GM19397 (cell line): Measurements from ENCODE around the gene CIC.

Source experiments
- ATAC-seq: cut with Tn5 transposase; IDR thresholded peaks from one replicate; pipeline ENCODE4 v1.9.1; 2021; ENCODE audit warnings: mild to moderate bottlenecking, moderate library complexity; ENCODE audit not compliant: unreplicated experiment

The CIC gene

DNA sequence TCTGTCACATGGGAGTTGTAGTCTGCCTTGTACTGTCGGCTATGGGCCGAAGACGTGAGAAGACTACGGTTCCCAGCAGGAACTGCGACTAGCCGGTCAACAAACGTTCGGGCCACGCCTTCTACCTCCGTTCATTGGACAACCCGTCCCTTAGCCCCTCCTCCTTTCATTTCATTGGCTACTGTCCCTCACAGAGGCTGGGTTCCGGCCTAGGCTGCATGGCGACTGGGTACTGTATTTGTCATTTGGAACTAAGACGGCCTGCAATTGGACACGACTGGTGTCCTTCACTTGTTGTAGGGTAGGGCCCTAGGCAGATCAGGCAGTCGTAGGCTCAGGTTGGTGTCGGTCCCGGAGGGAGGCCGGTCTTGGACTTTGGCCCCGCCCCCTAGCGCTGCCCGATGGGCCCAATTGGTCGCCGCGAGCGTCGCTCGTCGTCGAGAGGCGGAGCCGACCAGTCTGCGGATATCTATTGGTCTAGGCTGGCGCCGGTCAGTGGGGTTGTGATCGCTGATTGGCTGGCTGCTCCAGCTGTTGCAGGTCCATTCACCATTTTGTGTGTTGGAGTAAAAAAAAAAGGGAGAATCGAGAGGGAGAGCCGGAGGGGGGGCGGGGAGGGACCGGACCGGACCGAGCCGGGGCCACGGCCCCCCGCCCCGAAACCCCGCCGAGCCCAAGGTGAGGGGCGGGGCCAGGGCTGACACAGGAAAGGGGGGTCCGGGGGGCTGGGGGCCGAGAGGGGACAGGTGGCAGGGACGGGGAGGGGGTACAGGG, at the start of gene CIC:
Gene CIC (plus strand): TSS at position 549 of the 774 bp plus-strand sequence. CDS start 2,532 bp downstream, outside the sequence.
- ATAC-seq, result peak; percentile 77

DNA sequence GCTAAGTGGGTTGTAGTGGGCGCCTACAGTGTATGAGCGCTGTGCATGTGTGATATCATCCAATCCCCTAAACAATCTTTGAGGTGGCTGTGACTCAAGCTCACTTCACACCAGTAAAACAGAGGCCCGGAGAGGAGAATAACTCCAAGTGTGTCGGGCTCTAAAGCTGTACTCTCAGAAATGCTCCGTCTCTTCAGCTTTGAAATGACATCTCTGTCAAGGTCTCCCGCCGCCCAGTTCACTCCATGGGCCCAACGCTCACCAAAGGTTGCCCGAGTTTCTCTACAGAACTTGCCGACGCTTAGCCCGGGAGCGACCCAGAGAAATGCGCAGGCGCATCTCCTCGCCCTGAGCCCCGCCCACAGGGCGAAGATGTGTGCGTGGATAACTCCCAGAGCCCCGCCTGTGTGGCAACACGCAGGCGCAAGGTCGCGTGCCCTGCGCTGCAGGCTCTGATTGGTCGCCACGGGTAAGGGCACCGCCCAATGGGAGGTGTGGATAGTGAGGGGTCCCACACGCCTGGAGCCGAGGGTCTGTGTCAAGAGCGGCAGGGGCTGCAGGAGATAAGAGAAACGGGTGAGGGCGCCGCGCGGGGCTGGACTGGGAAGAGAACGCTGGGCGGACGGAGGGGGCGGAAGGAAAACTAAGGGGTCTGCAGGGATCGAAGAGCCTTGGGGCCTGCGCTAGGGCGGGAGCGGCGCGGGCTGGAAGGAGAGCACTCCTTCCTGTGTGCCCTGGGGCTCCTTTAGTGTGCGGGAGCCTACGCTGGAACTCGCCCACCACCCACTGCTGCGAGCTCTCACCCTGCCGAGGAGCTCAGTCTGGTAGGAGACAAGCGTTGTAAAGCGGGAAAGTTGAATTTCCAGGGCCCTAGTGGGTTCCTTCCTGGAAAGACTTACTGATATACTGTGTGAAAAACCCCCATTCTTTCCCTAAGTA, 49.0 kb upstream of the CIC start, which contains the start of gene ZNF526:
Gene ZNF526 (plus strand): TSS at position 501 of the 939 bp plus-strand sequence. CDS start 4,092 bp downstream, outside the sequence.
- ATAC-seq, result peak; percentile 69

DNA sequence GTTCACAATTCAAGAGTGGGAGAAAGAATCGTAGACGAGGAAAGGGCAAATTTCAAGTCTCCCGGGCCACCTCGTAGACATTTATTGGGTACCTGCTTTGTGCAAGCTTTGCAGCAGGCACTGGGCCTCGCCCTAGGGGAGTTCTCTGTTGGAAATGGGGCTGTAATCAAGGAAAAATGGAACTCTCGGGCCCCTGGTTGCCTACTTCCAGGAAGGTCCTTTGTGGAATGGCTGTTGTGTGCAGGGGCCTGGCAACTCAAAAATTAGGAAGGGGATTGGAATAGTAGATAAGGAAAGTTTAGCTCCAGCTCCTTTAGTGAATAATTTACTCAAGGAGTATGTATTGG, 48.3 kb upstream of the CIC start:
- no peak for ATAC-seq

DNA sequence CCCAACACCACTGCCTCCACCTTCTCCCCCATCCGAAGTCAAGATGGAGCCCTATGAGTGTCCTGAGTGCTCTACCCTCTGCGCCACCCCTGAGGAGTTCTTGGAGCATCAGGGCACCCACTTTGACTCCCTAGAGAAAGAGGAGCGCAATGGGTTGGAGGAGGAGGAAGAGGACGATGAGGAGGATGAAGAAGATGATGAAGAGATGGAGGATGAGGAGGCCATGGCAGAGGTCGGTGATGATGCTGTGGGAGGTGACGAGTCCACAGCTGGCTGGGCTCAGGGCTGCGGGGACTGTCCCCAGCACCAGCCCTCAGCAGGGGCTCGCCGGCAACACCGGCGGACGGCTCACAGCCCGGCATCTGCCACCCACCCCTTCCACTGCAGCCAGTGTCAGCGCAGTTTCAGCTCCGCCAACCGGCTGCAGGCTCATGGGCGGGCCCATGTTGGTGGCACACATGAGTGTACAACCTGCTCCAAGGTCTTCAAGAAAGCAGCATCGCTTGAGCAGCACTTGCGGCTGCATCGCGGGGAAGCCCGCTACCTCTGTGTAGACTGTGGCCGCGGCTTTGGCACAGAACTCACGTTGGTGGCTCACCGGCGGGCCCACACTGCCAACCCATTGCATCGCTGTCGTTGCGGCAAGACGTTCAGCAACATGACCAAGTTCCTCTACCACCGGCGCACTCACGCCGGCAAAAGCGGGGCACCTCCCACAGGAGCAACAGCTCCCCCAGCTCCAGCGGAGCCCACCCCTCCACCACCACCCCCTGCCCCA, 43.9 kb upstream of the CIC start:
- no peak for ATAC-seq

DNA sequence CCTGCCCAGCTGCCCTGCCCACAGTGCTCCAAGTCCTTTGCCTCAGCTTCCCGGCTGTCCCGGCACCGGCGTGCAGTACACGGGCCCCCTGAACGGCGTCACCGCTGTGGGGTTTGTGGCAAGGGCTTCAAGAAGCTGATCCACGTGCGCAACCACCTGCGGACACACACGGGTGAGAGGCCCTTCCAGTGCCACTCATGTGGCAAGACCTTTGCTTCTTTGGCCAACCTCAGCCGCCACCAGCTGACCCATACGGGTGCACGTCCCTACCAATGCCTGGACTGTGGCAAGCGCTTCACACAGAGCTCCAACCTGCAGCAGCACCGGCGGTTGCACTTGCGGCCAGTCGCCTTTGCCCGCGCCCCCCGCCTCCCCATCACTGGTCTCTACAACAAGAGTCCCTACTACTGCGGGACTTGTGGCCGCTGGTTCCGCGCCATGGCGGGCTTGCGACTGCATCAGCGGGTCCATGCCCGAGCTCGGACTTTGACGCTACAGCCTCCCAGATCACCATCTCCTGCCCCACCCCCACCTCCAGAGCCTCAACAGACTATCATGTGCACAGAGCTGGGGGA, 43.2 kb upstream of the CIC start:
- no peak for ATAC-seq

DNA sequence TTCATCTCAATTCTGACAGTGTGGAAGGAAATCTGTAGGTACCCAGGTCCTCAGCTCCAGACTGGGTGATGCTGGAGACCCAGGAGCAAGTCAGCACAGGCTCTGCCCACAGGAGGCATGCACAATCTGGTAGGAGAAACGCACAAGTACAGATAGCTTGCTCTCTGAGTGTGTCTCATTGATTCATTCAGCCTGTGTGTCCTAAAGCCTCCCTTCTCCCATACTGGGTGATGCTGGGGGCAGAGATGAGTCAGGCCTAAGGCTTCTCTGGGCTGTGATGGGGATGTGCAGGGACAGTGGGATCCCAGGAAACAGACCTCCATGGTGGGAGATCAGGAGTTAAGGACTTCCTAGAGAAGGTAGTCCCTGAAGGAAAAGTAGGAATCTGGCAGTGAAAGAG, 42.2 kb upstream of the CIC start:
- no peak for ATAC-seq

DNA sequence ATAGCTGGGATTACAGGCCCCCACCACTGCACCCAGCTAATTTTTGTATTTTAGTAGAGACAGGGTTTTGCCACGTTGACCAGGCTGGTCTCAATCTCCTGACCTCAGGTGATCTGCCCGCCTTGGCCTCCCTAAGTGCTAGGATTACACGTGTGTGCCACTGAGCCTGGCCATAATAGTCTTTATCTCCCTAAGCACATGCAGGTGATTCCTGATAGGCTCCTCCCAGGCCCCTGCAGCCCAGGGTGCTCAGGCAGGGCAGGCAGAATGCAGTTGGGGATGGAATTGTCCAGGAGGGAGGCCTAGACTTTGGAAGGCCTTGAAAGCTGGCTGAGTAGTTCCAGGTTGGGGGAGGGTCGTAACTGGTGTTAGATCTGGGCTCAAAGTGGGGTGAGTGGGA, 40.4 kb upstream of the CIC start:
- ATAC-seq, result no peak

DNA sequence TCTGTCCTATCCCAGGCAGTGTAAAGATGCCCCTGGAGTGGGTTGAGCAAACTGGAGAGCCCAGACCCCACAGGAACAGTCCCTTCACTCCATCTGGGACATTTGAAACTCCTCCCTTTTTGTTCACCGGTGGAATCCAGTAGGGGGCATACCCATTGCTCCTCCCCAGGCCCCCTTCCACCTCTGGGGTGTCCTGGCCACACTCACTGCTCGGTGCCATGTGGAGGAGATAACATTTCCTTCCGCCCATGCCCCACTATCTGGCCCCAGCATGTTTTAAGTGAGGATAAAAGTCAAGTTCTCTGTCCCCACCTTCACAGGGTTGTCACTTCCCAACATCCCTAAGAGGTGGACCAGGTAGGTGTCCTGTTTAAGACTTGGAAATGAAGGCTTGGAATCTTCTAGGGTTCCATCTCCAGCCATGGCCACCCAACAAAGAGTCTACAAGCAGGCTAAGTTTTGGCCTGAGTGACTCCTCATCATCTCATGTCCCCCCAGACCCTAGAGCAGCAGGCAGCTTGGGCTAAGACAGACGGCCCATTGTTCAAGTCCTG, 39.7 kb upstream of the CIC start:
- no peak for ATAC-seq

DNA sequence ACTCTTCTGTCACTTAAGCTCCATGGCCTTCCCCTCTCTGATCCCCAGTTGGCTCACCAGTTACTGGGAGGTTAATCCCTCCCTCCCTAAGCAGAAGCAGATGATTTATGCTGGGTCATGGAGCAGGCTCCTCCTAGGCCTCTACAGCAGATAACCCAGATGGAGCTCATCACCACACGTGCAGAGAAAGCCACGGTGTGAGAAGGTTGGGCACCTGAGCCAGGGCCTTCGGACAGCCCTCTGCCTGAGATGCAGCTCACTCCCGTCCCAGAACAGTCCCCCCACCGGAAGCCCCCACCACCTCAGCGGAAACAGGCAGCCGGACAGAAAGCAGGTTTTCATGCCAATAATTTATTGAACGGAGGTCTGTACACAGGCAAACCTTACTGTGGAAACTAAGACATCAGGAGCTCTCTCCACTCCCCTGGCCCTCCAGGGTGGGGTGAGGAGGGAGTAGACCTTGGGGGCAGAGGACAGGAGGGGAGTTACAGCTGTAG, 39.1 kb upstream of the CIC start:
- no peak for ATAC-seq

DNA sequence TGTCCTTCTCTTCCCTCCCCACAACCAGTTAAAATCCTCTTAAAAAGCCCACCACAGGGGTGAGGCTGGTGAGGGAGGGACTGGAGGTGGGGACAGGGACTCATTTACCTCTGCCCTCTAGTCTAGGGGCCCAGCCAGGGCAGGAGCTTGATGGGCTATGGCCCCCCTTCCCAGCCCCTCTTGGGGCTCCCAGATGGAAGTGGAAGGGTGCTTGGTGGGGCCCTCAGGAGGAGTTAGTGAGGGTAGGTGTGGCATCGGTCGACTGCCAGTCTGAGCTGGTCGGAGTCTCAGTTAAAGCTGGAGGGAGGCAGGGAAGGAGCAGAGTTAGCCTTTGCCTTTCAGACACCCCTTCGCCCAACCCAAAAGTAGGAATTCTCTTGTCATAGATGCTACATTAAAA, 38.5 kb upstream of the CIC start:
- ATAC-seq, result no peak

DNA sequence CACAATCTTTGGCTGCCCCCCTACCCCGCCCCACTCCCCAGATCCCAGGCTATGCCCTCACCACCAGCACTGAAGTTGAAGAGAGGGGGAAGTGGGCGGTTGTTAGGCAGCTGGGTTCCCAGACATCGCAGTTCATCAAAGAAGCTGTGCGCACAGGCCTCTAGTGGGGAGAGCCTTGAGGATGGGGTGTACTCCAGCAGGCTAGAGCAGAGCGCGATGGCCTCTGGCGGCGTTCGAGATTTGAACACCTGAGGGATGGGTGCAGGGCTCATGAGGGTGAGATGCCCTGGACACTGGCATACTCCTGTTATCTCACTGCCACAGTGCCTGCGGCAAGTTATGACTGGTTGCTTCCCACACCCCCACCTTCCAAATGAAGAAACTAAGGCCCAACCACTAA, 36.6 kb upstream of the CIC start:
- no peak for ATAC-seq

DNA sequence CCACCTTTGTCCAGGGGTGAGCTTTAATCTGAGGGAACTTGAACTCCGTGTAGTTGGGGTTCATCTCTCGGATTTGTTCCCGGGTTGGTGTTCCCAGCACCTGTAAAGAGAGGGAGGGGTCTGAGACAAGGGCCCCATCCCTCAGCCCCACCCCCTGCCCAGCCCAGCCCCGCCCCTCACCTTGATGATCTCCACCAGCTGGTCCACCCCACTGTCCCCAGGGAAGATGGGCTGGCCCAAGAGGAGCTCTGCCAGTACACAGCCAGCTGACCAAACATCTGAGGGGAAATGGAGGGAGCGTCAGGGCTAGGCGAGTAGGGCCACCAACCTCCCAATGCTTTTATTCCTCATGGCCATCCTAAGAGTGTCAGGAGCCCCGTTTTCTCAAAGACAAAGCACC, 35.9 kb upstream of the CIC start:
- no peak for ATAC-seq

DNA sequence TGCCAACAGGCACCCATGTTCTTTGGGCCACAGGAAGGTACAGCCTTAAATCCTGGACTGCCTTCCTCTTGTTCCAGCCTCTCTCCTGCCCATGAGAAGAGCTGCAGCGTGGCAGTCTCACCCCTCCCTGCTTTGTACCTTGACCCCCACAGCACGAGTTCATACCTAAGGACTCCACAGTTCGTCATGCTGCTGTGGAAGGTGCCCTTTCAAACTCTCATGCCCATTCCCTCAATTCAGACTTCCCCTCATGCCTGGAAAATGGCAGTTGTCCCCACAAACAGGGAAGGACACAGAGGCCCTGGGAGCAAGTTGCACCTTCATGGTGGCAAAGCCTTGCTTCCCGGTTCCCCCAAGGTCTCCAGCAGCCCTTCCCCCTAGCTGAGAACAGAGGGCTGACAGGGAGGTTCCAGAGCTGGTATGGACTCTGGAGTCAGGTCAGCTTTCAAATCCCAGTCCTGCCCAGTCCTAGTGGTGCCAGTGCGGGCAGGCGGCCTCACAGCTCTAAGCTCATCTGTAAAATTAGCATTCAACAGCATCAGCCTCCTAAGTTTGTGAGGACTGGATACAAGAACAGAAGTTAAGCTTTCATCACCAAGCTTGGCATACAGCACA, 35.3 kb upstream of the CIC start:
- ATAC-seq, result no peak

DNA sequence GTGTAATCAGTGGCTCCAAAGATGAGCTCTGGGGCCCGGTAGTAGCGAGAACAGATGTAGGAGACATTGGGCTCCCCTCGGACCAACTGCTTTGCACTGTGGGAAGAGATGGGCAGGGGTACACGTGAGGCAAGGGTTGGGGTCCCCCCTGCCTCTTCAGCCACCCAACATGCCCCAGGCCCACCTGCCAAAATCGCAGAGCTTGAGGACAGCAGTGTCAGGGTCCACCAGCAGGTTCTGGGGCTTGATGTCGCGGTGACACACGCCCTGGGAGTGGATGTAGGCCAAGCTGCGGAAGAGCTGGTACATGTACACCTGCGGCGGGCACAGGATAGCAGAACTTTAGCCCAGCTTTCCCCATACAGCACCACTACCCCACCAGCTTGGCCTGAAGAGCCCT, 34.7 kb upstream of the CIC start:
- ATAC-seq, result no peak

DNA sequence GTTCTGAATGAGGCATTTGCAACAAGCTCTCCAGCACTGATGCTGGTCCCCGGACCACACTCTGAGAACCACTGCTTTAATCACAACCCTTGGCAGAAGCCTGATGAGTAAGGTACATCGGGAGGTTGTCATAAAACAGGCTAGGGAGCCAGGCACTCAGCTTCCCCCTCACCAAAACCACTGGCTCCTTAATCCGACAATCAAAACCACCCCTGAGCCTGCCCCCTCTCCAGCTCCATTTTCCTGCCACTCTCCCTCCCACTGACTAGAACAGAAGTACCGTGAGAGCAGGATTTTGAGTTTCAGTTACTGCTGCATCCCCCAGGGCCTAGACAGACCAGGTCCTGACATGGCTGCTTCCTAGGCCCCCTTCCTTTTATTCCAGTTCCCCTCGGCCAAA, 33.9 kb upstream of the CIC start:
- no peak for ATAC-seq

DNA sequence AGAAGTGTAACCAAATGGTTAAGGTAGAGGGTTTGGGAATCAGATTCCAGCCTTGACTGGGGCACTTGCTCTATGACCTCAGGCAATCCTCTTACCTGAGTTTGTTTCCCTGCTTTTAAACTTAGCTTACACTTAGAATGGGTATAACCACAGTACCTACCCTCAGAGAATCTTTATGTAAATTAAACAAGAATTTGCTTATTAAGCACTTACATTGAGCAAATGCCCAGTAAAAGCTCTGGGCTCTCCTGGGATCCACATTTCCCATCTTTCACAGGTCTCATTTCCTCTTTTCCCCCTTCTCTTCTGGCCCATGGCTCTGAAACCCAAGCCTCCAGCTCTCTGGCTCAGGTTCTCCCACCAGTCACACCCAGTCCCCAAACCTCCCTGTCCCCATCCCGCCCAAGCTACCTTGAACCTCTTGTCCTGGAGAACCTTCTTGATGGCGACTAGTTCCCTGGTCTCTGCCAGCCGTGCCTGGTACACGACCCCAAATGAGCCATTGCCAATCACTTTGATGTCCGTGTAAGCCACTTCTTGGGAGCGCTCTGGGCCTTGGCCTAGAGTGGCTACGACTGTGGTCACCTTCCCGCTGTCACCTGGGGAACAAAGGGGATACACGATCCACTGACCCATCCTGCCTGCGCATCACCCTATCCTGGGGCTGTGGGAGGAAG, 29.4 kb upstream of the CIC start:
- ATAC-seq, result no peak

DNA sequence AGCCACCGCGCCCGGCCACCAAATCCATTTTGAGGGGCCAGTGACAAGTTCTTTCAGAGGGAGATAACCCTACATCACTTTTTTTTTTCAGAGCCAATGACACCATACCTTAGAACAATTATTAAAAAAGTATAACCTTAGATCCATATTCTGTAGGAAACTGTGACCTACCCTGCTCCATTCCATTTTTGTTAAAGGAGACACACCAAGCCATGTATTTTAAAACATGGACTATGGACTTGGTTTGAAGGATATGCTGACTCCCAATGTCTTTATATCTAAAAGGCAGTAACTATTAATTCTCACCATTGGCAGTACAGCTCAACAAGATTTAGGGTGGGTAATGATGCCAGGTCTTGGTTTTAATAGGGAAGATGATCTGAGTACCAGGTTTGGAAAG, 27.8 kb upstream of the CIC start:
- no peak for ATAC-seq

DNA sequence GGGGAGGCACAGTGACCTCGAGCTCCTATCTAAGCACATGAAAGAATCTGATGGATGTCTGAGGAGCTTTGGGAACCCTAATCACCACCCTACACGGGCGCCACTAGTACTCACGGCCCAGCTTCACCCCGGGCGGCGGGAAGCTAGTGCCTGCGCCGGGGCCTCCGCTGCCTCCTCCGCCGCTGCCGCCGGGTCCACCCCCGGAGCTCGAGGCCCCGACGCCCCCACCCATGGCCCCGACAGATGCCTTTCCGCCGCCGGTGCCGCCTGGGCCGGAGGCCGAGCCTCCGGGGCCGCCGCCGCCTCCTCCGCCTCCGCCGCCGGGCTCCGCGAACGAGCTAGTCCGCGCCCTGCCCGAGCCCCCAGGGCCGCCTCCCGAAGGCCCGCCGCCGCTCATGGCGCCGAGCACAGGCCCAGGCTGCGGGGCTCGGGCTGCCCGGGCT, 27.0 kb upstream of the CIC start:
- ATAC-seq, result peak; percentile 7
